Measurements from ENCODE around the gene CR1L.
"Not testable (repeated sequence)": the region's sequence is repeated elsewhere in the genome, so short reads cannot be mapped to it uniquely, and the experiment has no call there.

The CR1L gene

GRCh38 chr1:207646171-207646570 lies 1.2 kb downstream of the CR1L start:
- no peak for DNase-seq (ENCODE audit: low read depth)

DNA sequence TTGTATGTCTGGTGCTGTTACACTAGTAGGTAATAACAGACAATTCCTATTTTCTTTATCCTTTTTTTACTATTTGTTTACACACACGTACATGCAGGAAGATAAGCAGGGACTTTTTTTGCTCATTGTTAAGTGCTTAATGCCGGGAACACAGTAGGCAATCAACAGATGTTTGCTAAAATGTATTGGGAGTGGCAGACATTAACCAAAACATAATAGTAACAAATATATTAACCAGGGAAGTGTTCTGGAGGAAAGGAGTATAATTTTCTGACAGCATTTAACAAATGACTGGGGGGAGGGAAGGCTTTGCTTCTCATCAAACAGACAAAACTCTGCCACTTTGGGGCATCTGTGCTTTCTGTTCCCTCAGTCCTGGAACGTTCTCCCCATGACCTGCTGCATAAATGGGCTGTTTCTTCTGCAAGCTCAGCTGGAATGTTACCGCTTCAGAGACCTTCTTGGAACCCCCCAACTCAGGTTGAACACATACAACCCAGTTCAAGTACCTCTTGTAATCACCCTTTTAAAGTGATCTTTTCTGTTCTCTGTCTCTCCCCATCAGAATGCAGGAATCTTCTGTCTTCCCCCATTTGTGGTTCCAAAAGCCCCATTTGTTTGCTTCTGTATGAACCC lies 2.1 kb downstream of the CR1L start:
- no peak for DNase-seq (ENCODE audit: low read depth)

DNA sequence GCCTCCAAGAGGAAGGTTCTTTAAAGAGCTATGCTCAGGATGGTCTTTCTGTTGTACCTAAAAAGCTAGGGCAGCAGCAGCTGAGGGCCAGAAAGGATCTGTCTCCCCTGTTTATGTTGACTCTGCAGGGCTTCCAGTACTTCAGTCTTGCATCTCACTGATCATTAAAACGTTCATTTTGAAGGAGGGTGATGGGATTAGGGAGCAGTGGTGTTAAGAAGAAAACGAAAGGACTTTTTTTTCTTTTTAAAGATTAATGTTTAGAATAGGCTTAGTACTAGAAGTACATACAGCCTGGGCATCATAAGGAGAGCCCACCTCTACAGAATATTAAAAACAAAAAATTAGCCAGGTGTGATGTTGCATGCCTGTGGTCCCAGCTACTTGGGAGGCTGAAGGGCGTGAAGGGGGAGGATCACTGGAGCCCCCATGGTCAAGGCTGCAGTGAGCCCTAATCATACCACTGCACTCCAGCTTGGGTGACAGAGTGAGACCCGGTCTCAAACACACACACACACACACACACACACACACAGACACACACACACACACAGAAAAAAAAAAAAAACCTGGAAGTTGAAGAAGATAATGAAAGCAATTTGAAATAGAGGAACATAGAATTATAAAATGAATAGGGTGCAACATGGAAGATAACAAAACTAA lies 2.9 kb downstream of the CR1L start:
- no peak for DNase-seq (ENCODE audit: low read depth)

DNA sequence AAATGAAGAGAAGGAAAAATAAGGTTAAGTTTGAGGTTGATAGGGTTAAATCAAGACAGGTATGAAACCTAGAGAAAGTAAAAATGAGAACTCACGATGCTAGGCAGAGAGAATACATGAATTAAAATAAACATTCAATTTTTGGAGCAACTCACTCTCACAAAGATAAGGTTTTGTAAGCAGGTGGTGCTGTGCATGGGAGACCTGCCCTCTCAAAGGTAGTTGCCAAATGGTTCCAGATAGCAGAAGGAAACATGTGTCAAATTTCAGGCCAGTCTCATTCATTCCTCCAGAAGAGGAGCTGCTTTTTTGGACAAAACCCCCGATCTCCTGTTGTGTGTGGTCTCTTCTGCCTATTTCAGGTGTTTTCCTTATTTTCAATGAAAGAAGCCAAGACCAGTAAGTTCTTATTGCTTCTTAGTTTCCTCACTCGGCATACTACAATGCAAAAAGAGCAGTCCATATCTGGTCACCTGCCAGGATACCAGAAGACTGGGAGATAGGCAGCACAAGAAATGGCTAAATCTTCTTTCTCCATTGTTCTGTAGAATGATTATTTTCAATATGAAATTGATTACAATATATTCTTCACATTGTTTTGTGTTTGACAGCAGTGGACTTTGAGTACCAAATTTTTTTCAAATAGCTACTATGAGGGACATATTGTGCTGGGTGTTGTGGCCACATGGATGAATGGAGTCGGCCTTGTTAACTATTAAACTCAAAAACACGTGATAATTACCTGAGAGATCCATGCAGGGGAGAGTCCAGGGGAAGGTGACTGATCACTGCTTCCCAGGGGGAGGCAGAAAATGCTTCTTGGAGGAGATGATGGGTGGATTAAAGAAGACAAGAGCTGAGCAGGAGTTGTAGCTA lies 3.6 kb downstream of the CR1L start:
- DNase-seq (ENCODE audit: low read depth) = no peak

GRCh38 chr1:207649210-207649753 lies 4.3 kb downstream of the CR1L start:
- no peak for DNase-seq (ENCODE audit: low read depth)

- DNase-seq (ENCODE audit: low read depth) = no peak
Measured at GRCh38 chr1:207649865-207650580, 5.1 kb downstream of the CR1L start.

DNA sequence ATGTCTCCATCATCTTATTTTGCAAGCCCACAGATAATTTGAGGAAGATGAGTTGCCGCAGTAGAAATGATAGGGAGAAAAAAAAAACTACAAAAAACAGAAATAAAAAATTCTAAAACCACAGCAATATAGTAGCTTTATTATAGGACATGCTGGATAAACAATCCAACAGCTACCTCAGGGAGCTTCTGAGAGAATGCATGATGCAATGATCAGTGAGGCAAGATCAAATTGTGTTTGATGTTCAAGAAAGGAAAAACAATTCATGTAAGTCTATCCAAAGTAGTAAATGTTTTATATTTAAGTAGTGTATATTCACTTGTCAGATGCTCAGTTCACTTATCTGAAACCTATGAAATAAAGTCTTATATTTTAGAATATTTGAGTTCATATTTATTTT lies 6.7 kb downstream of the CR1L start:
- no peak for DNase-seq (ENCODE audit: low read depth)

DNA sequence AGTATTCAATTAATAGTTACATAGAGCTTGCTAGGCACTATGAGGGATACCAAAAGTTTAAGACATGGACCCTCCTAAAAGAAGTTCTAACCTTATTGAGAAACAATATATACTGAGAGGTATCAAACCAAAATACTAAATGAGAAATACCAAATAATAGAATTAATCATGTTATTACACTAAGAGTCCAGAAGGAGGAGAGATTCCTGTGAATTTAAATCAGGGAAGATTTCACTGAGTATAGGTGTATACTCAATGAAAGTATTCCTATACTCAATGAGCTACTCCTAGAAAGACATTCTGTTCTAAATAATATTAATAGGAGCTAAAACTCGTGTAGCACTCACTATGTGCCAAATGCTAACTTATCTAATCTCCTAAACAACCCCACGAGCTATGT lies 9.4 kb downstream of the CR1L start:
- no peak for DNase-seq (ENCODE audit: low read depth)

GRCh38 chr1:207658408-207658807 lies 13.5 kb downstream of the CR1L start:
- DNase-seq (ENCODE audit: low read depth) = no peak

- DNase-seq (ENCODE audit: low read depth) = no peak
Measured at GRCh38 chr1:207658904-207659485, 14.1 kb downstream of the CR1L start.

- DNase-seq (ENCODE audit: low read depth) = no peak
Measured at GRCh38 chr1:207659545-207660153, 14.7 kb downstream of the CR1L start.

DNA sequence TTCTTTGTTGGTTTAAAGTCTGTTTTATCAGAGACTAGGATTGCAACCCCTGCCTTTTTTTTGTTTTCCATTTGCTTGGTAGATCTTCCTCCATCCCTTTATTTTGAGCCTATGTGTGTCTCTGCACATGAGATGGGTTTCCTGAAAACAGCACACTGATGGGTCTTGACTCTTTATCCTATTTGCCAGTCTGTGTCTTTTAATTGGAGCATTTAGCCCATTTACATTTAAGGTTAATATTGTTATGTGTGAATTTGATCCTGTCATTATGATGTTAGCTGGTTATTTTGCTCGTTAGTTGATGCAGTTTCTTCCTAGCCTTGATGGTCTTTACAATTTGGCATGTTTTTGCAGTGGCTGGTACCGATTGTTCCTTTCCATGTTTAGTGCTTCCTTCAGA lies 16.5 kb downstream of the CR1L start:
- not testable (repeated sequence) for DNase-seq (ENCODE audit: low read depth)

- no peak for DNase-seq (ENCODE audit: low read depth)
Measured at GRCh38 chr1:207666342-207666741, 21.4 kb downstream of the CR1L start.

GRCh38 chr1:207669528-207670009 lies 24.6 kb downstream of the CR1L start:
- no peak for DNase-seq (ENCODE audit: low read depth)

DNA sequence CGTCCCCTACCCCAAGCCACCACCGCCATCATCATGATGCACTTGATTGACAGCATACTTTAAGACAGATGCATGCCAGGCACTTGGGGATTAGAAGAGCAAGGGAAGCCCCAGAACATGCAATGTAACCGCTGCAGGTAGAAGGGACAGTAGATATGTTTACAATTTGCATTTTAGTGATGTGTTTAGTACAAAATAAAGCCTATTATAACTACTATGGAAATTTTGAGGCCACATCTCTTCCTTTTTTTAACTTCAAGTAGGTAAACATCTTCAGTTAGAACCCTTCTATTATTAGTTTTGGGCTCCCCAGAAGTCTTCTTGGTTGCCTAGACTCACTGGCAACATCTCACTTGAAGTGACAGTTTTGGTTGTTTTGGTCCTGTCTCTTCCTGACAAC lies 25.3 kb downstream of the CR1L start:
- no peak for DNase-seq (ENCODE audit: low read depth)

GRCh38 chr1:207670997-207671396 lies 26.1 kb downstream of the CR1L start:
- DNase-seq (ENCODE audit: low read depth) = no peak

DNA sequence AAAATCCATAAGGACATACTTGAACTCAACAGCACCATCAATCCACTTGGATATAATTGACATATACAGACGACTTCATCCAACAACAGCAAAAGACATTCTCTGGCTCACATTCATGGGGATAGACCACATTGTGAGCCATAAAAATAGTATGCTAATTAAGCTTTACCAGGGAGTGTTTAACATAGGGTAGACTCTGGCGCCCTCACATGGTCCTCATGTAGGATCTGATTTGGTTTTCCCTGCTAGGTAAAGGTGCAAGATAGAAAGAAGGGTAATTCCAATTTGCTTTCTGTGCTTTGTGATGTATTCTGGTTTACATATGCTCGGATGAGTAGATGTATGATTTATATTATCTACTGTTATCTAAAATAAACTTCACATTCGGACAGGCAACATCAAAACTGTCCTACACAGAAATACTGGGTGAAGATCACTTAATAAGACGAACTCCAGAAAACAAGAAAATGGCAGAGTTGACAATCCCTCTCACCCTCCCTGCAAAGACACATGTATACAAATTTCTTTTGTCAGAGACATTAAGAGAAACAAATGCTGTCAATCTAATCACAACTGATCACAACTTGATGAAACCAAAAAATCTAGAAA lies 27.7 kb downstream of the CR1L start:
- no peak for DNase-seq (ENCODE audit: low read depth)

DNA sequence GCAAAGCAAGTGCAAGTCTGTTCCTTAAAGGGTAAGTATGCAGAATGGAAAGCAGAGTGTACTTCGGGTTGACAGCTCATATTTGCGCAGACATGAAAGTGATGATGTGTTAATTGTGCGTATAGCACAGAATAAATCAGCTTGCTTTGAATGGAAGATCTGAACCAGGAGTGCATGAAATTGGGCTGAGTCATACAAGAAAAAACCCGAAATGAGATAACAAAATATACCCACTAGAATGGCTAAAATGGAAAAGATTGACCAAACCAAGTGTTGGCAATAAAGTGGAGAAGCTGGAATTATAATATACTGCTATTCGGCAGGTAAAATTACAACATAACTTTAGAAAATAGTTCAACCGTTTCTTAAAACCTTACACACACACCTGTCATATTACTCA lies 28.5 kb downstream of the CR1L start:
- DNase-seq (ENCODE audit: low read depth) = no peak

GRCh38 chr1:207676153-207676552 lies 31.2 kb downstream of the CR1L start:
- no peak for DNase-seq (ENCODE audit: low read depth)

- not testable (repeated sequence) for DNase-seq (ENCODE audit: low read depth)
Measured at GRCh38 chr1:207680590-207681388, 35.9 kb downstream of the CR1L start.
